Measurements from ENCODE around the gene STEAP1B.

Gene STEAP1B

GRCh38 chr7:22546769-22547168, 46.8 kb upstream of the STEAP1B start:
- H4K20me1 ChIP-seq (ENCODE audit: insufficient read depth, low read length, poor library complexity, severe bottlenecking), result no peaks in the 10 kb centered on the region
- TF ChIP-seq EZH2phosphoT487 (IDR thresholded peaks at IDR 0.05; ENCODE audit: borderline replicate concordance) (no peak), CTCF (conservative IDR thresholded peaks at IDR 0.05; ENCODE audit: low read length) (no peak)

GRCh38 chr7:22545529-22545928, 45.5 kb upstream of the STEAP1B start:
- Histone ChIP-seq H3K4me3 (ENCODE audit: low read length, poor library complexity, severe bottlenecking) (no peak overlapping the region), H3K36me3 (ENCODE audit: insufficient read depth, low read length) (no peaks in the 10 kb centered on the region), H3F3A (ENCODE audit: low read depth) (no peaks in the 10 kb centered on the region), H3K4me1 (ENCODE audit: insufficient read depth, low read length, poor library complexity, severe bottlenecking) (no peaks in the 10 kb centered on the region), H4K20me1 (ENCODE audit: insufficient read depth, low read length, poor library complexity, severe bottlenecking) (no peaks in the 10 kb centered on the region), H3K79me2 (ENCODE audit: insufficient read depth, low read length) (no peaks in the 10 kb centered on the region), H3K9me2 (replicated peaks; ENCODE audit: low read depth, low read length) (no peaks in the 10 kb centered on the region), H3K4me2 (ENCODE audit: low read depth, low read length, poor library complexity, severe bottlenecking) (no peak overlapping the region), H2AFZ (ENCODE audit: low read length) (no peak overlapping the region), H3K9me3 (ENCODE audit: insufficient read depth, low read depth, low read length) (no peaks in the 10 kb centered on the region), H3K9ac (ENCODE audit: low read depth, low read length, poor library complexity, severe bottlenecking) (no peak overlapping the region), H3K27me3 (ENCODE audit: insufficient read depth, low read length, poor library complexity, severe bottlenecking) (peaks cover 13% of the 10 kb centered on the region)
- TF ChIP-seq EZH2phosphoT487 (IDR thresholded peaks at IDR 0.05; ENCODE audit: borderline replicate concordance) (no peak), CTCF (conservative IDR thresholded peaks at IDR 0.05; ENCODE audit: low read length) (no peak)

More at GRCh38 chr7:22546769-22547168, 46.8 kb upstream of the STEAP1B start:
- no peaks in the 10 kb centered on the region for H3F3A ChIP-seq (ENCODE audit: low read depth)
- H3K4me3 ChIP-seq (ENCODE audit: low read length, poor library complexity, severe bottlenecking), result no peak overlapping the region
- H3K36me3 ChIP-seq (ENCODE audit: insufficient read depth, low read length), result no peaks in the 10 kb centered on the region
- H3K27me3 ChIP-seq (ENCODE audit: insufficient read depth, low read length, poor library complexity, severe bottlenecking), result peaks cover 13% of the 10 kb centered on the region
- no peaks in the 10 kb centered on the region for H3K4me1 ChIP-seq (ENCODE audit: insufficient read depth, low read length, poor library complexity, severe bottlenecking)
- no peaks in the 10 kb centered on the region for H3K9me3 ChIP-seq (ENCODE audit: insufficient read depth, low read depth, low read length)
- H3K79me2 ChIP-seq (ENCODE audit: insufficient read depth, low read length), result no peaks in the 10 kb centered on the region
- no peaks in the 10 kb centered on the region for H3K9me2 ChIP-seq (replicated peaks; ENCODE audit: low read depth, low read length)
- no peak overlapping the region for H2AFZ ChIP-seq (ENCODE audit: low read length)
- H3K4me2 ChIP-seq (ENCODE audit: low read depth, low read length, poor library complexity, severe bottlenecking), result no peak overlapping the region
- no peak overlapping the region for H3K9ac ChIP-seq (ENCODE audit: low read depth, low read length, poor library complexity, severe bottlenecking)

- Histone ChIP-seq H3F3A (ENCODE audit: low read depth) (no peaks in the 10 kb centered on the region), H3K36me3 (ENCODE audit: insufficient read depth, low read length) (no peaks in the 10 kb centered on the region), H3K4me2 (ENCODE audit: low read depth, low read length, poor library complexity, severe bottlenecking) (no peak overlapping the region), H3K79me2 (ENCODE audit: insufficient read depth, low read length) (no peaks in the 10 kb centered on the region), H3K4me3 (ENCODE audit: low read length, poor library complexity, severe bottlenecking) (no peak overlapping the region), H2AFZ (ENCODE audit: low read length) (no peak overlapping the region), H3K4me1 (ENCODE audit: insufficient read depth, low read length, poor library complexity, severe bottlenecking) (no peaks in the 10 kb centered on the region), H4K20me1 (ENCODE audit: insufficient read depth, low read length, poor library complexity, severe bottlenecking) (no peaks in the 10 kb centered on the region), H3K27me3 (ENCODE audit: insufficient read depth, low read length, poor library complexity, severe bottlenecking) (peaks cover 13% of the 10 kb centered on the region), H3K9ac (ENCODE audit: low read depth, low read length, poor library complexity, severe bottlenecking) (no peak overlapping the region), H3K9me3 (ENCODE audit: insufficient read depth, low read depth, low read length) (no peaks in the 10 kb centered on the region), H3K9me2 (replicated peaks; ENCODE audit: low read depth, low read length) (no peaks in the 10 kb centered on the region)
- TF ChIP-seq EZH2phosphoT487 (IDR thresholded peaks at IDR 0.05; ENCODE audit: borderline replicate concordance) (no peak), CTCF (conservative IDR thresholded peaks at IDR 0.05; ENCODE audit: low read length) (no peak)
Measured at GRCh38 chr7:22544245-22544644, 44.3 kb upstream of the STEAP1B start.
